ENCODE results near the gene ZNF12. TPM values are rescaled to one million over a fixed set of nuclear protein-coding genes. Genes with fewer than 3 reads are reported as not detected.

The ZNF12 gene
- total RNA-seq (2022; extraction: Qiagen RNA extraction) = 9.4 to 11.4 TPM (median 10.1 TPM) in 5 replicates

GRCh38 chr7:6706666-6707407, at the start of gene ZNF12:
ZNF12 (minus strand) TSS chr7:6706947; CDS start chr7:6705173, 1,774 bp downstream.

GRCh38 chr7:6753964-6754363, 47.2 kb upstream of the ZNF12 start, which contains the start of gene RSPH10B2:
RSPH10B2 (plus strand) TSS chr7:6754103; CDS start chr7:6757678, 3,575 bp downstream.

Other genes with a start within 250 kb of the ZNF12 start
- gene KDELR2, start 222.8 kb downstream of the ZNF12 start, total RNA-seq (2022; extraction: Qiagen RNA extraction) = 107 to 138 TPM (median 134 TPM) in 5 replicates
- 0.08 TPM in 1 of 5 replicates, not detected in the others for gene GRID2IP, start 155.5 kb downstream of the ZNF12 start, total RNA-seq (2022; extraction: Qiagen RNA extraction)
- 46.6 to 50.5 TPM (median 49.5 TPM) in 5 replicates for gene ZDHHC4, start 129.5 kb downstream of the ZNF12 start, total RNA-seq (2022; extraction: Qiagen RNA extraction)
- 21.0 to 25.9 TPM (median 24.2 TPM) in 5 replicates for gene INTS15, start 116.9 kb downstream of the ZNF12 start, total RNA-seq (2022; extraction: Qiagen RNA extraction)
- 2.0 to 3.2 TPM (median 2.5 TPM) in 5 replicates for gene ZNF853, start 91.3 kb downstream of the ZNF12 start, total RNA-seq (2022; extraction: Qiagen RNA extraction)
- gene ZNF316, start 69.6 kb downstream of the ZNF12 start, total RNA-seq (2022; extraction: Qiagen RNA extraction) = 7.8 to 14.7 TPM (median 13.6 TPM) in 5 replicates
- 0.17 TPM in 1 of 5 replicates, not detected in the others for gene RSPH10B2, start 47.2 kb upstream of the ZNF12 start, total RNA-seq (2022; extraction: Qiagen RNA extraction)
- 24.4 to 35.3 TPM (median 29.4 TPM) in 5 replicates for gene CCZ1B, start 119.3 kb upstream of the ZNF12 start, total RNA-seq (2022; extraction: Qiagen RNA extraction)

Data from A549 treated with Mapracorat at 1 μM for 4 hours (cell line).